Psoas muscle (tissue), 8 donors: ENCODE data around the gene ARIH1. TPM values are rescaled to one million over a fixed set of nuclear protein-coding genes. Genes with fewer than 3 reads are reported as not detected.

Experiments
- ATAC-seq, 4 donors: fragments of 200-7000 bp; cut with Tn5 transposase; one replicate each; pipeline ENCODE4 v1.9.1; 2020; ENCODE audit warnings: moderate library complexity in 3 of 4, mild to moderate bottlenecking in 2 of 4
- DNase-seq, 2 donors: peaks; one replicate each; pipeline ENCODE4 v3.0.0-alpha.2; 2020
- H3K27ac ChIP-seq: fragments of 200-600 bp; one replicate; pipeline ENCODE4 v1.8.0; 2022
- H3K27me3 ChIP-seq, 3 donors: fragments of 200-600 bp in 1 of 3; one replicate each; pipeline versions ENCODE4 v1.6.1 to v1.8.0; 2013 to 2022; ENCODE audit warnings: low read length in 2 of 3, mild to moderate bottlenecking in 2 of 3, moderate library complexity in 1 of 3; ENCODE audit not compliant: insufficient read depth in 3 of 3
- H3K36me3 ChIP-seq, 2 donors: fragments of 200-600 bp in 1 of 2; one replicate each; pipeline versions ENCODE4 v1.6.1 to v1.8.0; 2013 to 2022; ENCODE audit warnings: low read depth in 1 of 2, mild to moderate bottlenecking in 1 of 2, moderate library complexity in 1 of 2; ENCODE audit not compliant: insufficient read depth in 1 of 2
- H3K4me1 ChIP-seq: fragments of 200-600 bp; one replicate; pipeline ENCODE4 v1.8.0; 2022
- H3K4me3 ChIP-seq: fragments of 200-600 bp; one replicate; pipeline ENCODE4 v1.8.0; 2022; ENCODE audit warnings: mild to moderate bottlenecking
- H3K9me3 ChIP-seq: fragments of 200-600 bp; one replicate; pipeline ENCODE4 v1.8.0; 2022
- WGBS, 3 donors: extraction: QIAGEN DNeasy Blood & Tissue Kit; methylation state at CpG; one replicate each; pipeline versions ENCODE4 v1.1.6 to v1.1.7; 2013; 5-methylcytosine and 5-hydroxymethylcytosine counted together
- intact Hi-C, 2 donors: fragments of 100-400 bp; cut with DNase I; formaldehyde crosslinking; loops; one replicate each; pipeline versions ENCODE4 v1.11.0 to v1.14.2; 2022
- polyA plus RNA-seq, 3 donors: library from polyadenylated mRNA; stranded (reverse); fragments of 200-250 nt; gene quantifications; one replicate each; pipeline ENCODE4 v1.2.3, GENCODE V29; 2013
- total RNA-seq, 4 donors: library from RNA; stranded (reverse); fragmentation: NEBNext Ultra II Directional in 2 of 4; extraction: Animal tissue kit (Norgen Biotek cat#: 25700) in 2 of 4; gene quantifications; one replicate each; pipeline versions ENCODE4 v1.2.1 to v1.2.4, GENCODE V29; 2021 to 2023
- TF ChIP-seq, protein P1 (sequence below): fragments of 200-600 bp; IDR thresholded peaks from one replicate; pipeline ENCODE4 v1.8.0; 2022; ENCODE audit warnings: antibody characterized with exemption
- donor health status: healthy with polysubstance abuse.
- donor health status: DM: no; HTN: no; CAD: no; lungs with moderate emphysema.
- donor health status: Bipolar disorder and iron deficiency.
- donor health status: healthy.
- donor health status: DM: yes; HTN: yes; CAD: no.
- donor health status: DM: no; HTN: no; CAD: no.
- donor health status: DM: no; HTN: no; CAD: no.
- donor health status: DM: yes; HTN: yes; CAD: no.

ARIH1 gene
- total and polyA plus RNA-seq, 7 donors = 35.6 to 253 (median 181) TPM

DNA sequence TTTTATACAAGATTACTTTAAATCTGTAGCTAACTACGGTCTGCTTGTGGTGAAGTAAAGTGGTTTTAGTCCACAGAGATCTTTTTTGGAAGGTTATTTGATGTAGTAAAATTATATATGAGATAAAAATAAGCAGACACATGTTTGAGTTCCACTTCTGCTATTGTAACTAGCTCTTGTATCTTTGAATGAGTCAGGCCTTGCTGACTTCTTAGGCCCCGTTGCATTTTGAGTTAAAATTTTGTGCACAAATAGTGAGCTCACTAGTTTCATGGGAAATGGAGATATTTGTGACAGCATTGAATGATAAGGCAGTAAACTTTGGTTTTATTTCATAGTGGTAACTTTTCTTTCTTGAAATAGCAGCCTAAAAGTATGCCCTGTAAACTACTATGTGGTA is 42.6 kb downstream of the ARIH1 start:
- no peak for ATAC-seq
- H3K4me1 ChIP-seq = peaks cover 26% of the 10 kb centered on the region
- intact Hi-C loops = no loop called here
- no peaks in the 10 kb centered on the region for H3K36me3 ChIP-seq
- no peaks in the 10 kb centered on the region for H3K27me3 ChIP-seq
- no peak overlapping the region for H3K4me3 ChIP-seq
- H3K27ac ChIP-seq = no peak overlapping the region
- H3K9me3 ChIP-seq = no peaks in the 10 kb centered on the region
- no peak for DNase-seq
- 69 to 72% (median 71%) methylated on average over 2 of the region's 2 CpGs for WGBS, 3 donors
- TF ChIP-seq, protein P1, sequence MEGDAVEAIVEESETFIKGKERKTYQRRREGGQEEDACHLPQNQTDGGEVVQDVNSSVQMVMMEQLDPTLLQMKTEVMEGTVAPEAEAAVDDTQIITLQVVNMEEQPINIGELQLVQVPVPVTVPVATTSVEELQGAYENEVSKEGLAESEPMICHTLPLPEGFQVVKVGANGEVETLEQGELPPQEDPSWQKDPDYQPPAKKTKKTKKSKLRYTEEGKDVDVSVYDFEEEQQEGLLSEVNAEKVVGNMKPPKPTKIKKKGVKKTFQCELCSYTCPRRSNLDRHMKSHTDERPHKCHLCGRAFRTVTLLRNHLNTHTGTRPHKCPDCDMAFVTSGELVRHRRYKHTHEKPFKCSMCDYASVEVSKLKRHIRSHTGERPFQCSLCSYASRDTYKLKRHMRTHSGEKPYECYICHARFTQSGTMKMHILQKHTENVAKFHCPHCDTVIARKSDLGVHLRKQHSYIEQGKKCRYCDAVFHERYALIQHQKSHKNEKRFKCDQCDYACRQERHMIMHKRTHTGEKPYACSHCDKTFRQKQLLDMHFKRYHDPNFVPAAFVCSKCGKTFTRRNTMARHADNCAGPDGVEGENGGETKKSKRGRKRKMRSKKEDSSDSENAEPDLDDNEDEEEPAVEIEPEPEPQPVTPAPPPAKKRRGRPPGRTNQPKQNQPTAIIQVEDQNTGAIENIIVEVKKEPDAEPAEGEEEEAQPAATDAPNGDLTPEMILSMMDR = no peak

DNA sequence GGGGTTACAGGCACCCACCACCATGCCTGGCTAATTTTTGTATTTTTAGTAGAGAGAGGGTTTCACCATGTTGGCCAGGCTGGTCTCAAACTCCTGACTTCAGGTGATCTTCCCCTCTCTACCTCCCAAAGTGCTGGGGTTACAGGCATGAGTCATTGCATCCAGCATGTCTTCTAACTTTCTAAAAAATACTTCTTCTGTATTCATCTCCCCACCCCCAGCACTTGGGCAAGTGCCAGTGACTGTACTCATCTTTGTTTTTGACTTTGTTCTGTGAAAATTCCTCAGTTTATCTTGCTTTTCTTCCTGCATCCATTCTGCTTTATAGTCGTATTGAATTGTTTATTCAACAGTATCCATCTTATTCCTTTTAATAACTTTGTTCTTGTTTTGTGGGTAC is 47.6 kb downstream of the ARIH1 start:
- Histone ChIP-seq H3K27me3 (no peaks in the 10 kb centered on the region), H3K9me3 (no peaks in the 10 kb centered on the region), H3K27ac (no peak overlapping the region), H3K4me1 (peaks cover 5% of the 10 kb centered on the region), H3K4me3 (no peak overlapping the region), H3K36me3 (peaks cover 0 to 7% of the 10 kb centered on the region in 2 donors)
- DNase-seq = no peak
- intact Hi-C loops = no loop called here
- 85 to 91% (median 90%) methylated on average over 1 of the region's 1 CpG for WGBS, 3 donors
- no peak for ATAC-seq
- TF ChIP-seq, protein P1 = no peak

DNA sequence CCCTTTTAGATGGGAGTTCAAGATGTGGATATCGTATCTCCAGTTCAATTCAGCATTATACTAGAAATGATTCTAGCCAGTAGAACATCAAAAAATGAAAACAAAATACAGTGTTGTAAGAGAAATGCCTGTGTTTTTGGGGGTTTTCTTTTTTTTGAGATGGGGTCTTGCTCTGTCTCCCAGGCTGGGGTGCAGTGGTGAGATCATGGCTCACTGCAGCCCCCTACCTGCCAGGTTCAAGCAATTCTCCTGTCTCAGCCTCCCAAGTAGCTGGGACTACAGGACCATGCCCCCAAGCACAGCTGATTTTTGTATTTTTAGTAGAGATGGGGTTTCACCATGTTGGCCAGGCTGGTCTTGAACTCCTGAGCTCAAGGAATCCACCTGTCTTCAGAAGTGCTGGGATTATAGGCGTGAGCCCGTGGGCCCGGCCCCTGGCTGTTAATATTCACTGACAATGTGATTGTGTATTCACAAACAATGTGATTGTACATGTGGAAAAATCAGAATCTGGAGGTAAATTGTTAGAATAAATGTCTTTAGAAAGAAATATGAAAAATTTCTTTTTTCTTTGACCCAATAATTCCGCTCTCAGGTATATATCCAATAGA is 59.0 kb downstream of the ARIH1 start:
- H3K9me3 ChIP-seq = no peaks in the 10 kb centered on the region
- ATAC-seq (peak in 2 of 4 donors; percentile 61 to 65), DNase-seq (no peak)
- H3K27ac ChIP-seq = no peak overlapping the region
- 95 to 99% (median 95%) methylated on average over 5 of the region's 5 CpGs for WGBS, 3 donors
- H3K4me3 ChIP-seq = no peak overlapping the region
- TF ChIP-seq, protein P1 = peak; percentile 34
- peaks cover 0 to 4% of the 10 kb centered on the region in 2 donors for H3K36me3 ChIP-seq
- intact Hi-C loops = loop anchor here in 1 of 2 donors (5.0 kb wide), 1 partner anchor 46 kb away; no protein-coding TSS in a partner anchor
- H3K27me3 ChIP-seq = no peaks in the 10 kb centered on the region
- peaks cover 13% of the 10 kb centered on the region for H3K4me1 ChIP-seq

DNA sequence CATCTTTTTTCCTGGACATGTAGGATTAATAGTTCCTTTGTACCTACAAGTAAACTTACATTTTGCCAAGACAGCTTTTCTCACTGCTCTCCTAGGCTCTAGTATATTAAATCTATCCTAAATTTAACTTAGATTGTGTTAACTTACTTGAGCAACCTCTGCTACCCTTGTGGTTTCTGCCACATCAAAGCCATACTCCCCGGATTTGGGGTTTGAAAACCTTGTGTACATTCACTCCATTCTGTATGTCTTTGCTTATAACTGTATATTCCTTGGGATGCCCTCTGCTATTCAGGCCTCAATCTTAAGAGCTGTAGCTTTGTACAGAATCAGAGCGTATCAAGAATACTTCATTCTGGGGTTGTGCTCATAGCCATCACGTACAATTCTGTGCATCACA is 60.4 kb downstream of the ARIH1 start:
- Histone ChIP-seq H3K4me3 (no peak overlapping the region), H3K36me3 (peaks cover 0 to 4% of the 10 kb centered on the region in 2 donors), H3K9me3 (no peaks in the 10 kb centered on the region), H3K27ac (no peak overlapping the region), H3K4me1 (peaks cover 13% of the 10 kb centered on the region), H3K27me3 (no peaks in the 10 kb centered on the region)
- ATAC-seq = no peak
- no peak for DNase-seq
- intact Hi-C loops = loop anchor here in 1 of 2 donors (5.0 kb wide), 1 partner anchor 47 kb away; no protein-coding TSS in a partner anchor
- TF ChIP-seq, protein P1 = no peak
- WGBS, 3 donors = 93 to 97% (median 96%) methylated on average over 3 of the region's 3 CpGs

DNA sequence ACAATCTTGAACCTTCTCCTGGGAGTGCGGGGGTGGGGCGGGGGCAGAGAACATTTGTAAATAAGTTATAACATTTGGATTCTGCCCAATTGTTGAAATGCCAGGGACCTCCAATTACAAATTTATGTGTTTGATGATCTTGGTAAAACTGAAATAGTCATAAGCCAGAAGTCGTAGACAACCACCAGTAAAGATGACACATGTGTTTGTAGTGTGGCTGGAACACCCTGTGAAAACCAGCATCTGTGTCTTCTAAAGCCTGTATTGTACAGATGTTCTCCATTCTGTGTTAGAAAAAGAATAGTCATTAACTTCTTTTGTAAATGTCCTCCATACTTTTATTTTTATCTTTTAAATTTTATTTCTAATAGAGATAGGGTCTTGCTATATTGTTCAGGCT is 61.8 kb downstream of the ARIH1 start:
- intact Hi-C loops = no loop called here
- Histone ChIP-seq H3K9me3 (peaks cover 7% of the 10 kb centered on the region), H3K36me3 (peaks cover 0 to 4% of the 10 kb centered on the region in 2 donors), H3K4me3 (no peak overlapping the region), H3K27me3 (no peaks in the 10 kb centered on the region), H3K4me1 (peaks cover 13% of the 10 kb centered on the region), H3K27ac (no peak overlapping the region)
- peak in 1 of 4 donors; percentile 51 for ATAC-seq
- WGBS, 3 donors = 81 to 91% (median 88%) methylated on average over 3 of the region's 3 CpGs
- no peak for DNase-seq
- TF ChIP-seq, protein P1 = no peak
